B cell (primary cell): Measurements from ENCODE around the gene NLRP11. TPM values are rescaled to one million over a fixed set of nuclear protein-coding genes. Genes with fewer than 3 reads are reported as not detected.

Experiments
- ATAC-seq: fragments of 200-7000 bp; cut with Tn5 transposase; one replicate; pipeline ENCODE4 v1.10.0; 2021; ENCODE audit warnings: low read depth, mild to moderate bottlenecking, moderate number of reproducible peaks, moderate library complexity
- CTCF ChIA-PET: fragments of 350-600 bp; sonication (Branson Sonifier 250); formaldehyde crosslinking; loops from one replicate; lab custom pipeline; 2021; ENCODE audit warnings: antibody characterized with exemption, inconsistent platforms; lab: Charles Lee
- POLR2A ChIA-PET: fragments of 350-600 bp; sonication (Branson Sonifier 250); formaldehyde crosslinking; loops from one replicate; lab custom pipeline; 2021; ENCODE audit warnings: antibody characterized with exemption; lab: Charles Lee
- DNase-seq: peaks from one replicate; pipeline ENCODE4 v3.0.0; 2013
- H2AFZ ChIP-seq: 2 replicates; pipeline ENCODE4 v1.6.1; 2012; ENCODE audit warnings: mild to moderate bottlenecking, low read depth, low read length; ENCODE audit not compliant: insufficient read depth, poor library complexity, severe bottlenecking
- H3K27ac ChIP-seq, 2 donors: 1 replicate in 1 of 2; 2 replicates in 1 of 2; pipeline ENCODE4 v1.5.1; 2012 to 2013; ENCODE audit warnings: low read length in 2 of 2, mild to moderate bottlenecking in 2 of 2, moderate library complexity in 1 of 2
- H3K27me3 ChIP-seq, 4 experiments: fragments of 200-600 bp in 1 of 4; sonication (generic) in 1 of 4; replicated peaks in 1 of 4; 1 replicate in 2 of 4; 2 replicates in 2 of 4; pipeline versions ENCODE4 v1.6.1 to v1.7.0; 2013 to 2016; ENCODE audit warnings: low read length in 3 of 4, mild to moderate bottlenecking in 2 of 4, mixed read lengths in 1 of 4, moderate library complexity in 1 of 4; ENCODE audit not compliant: insufficient read depth in 4 of 4, control insufficient read depth in 3 of 4; ENCODE audit errors: control extremely low read depth in 1 of 4
- H3K36me3 ChIP-seq, 2 experiments: replicated peaks in 1 of 2; 1 replicate in 1 of 2; 2 replicates in 1 of 2; pipeline versions ENCODE4 v1.6.1 to v1.7.1; 2013; ENCODE audit warnings: low read length in 1 of 2; ENCODE audit not compliant: insufficient read depth in 2 of 2, control insufficient read depth in 1 of 2; ENCODE audit errors: control extremely low read depth in 1 of 2, extremely low read depth in 1 of 2
- H3K4me1 ChIP-seq, 2 donors: fragments of 200-600 bp in 1 of 2; sonication (generic) in 1 of 2; 1 replicate in 1 of 2; 2 replicates in 1 of 2; pipeline versions ENCODE4 v1.5.1 to v1.6.1; 2013 to 2017; ENCODE audit warnings: low read length in 2 of 2; ENCODE audit not compliant: control insufficient read depth in 2 of 2, insufficient read depth in 2 of 2
- H3K4me2 ChIP-seq: replicated peaks from 2 replicates; pipeline ENCODE3; 2012; ENCODE audit warnings: mild to moderate bottlenecking, low read depth, low read length; ENCODE audit not compliant: poor library complexity, severe bottlenecking
- H3K4me3 ChIP-seq, 5 experiments: fragments of 200-600 bp in 1 of 5; sonication (generic) in 1 of 5; 1 replicate in 3 of 5; 2 replicates in 2 of 5; pipeline versions ENCODE4 v1.5.1 to v1.7.0; 2011 to 2016; ENCODE audit warnings: low read length in 4 of 5, mild to moderate bottlenecking in 4 of 5, low read depth in 2 of 5, control low read depth in 1 of 5, moderate library complexity in 1 of 5; ENCODE audit not compliant: insufficient read depth in 1 of 5; ENCODE audit errors: control extremely low read depth in 1 of 5, extremely low read depth in 1 of 5
- H3K79me2 ChIP-seq: fragments of 200-600 bp; sonication (generic); one replicate; pipeline ENCODE4 v1.6.0; 2016; ENCODE audit warnings: low read length; ENCODE audit not compliant: control insufficient read depth, insufficient read depth
- H3K9ac ChIP-seq: fragments of 200-600 bp; sonication (generic); 2 replicates; pipeline ENCODE4 v1.6.1; 2017; ENCODE audit warnings: mild to moderate bottlenecking, low read length, moderate library complexity
- H3K9me3 ChIP-seq, 3 donors: one replicate each; pipeline versions ENCODE4 v1.6.1 to v1.7.1; 2013; ENCODE audit warnings: low read length in 2 of 3; ENCODE audit not compliant: control insufficient read depth in 2 of 3, insufficient read depth in 1 of 3; ENCODE audit errors: control extremely low read depth in 1 of 3
- H4K20me1 ChIP-seq: 2 replicates; pipeline ENCODE4 v1.6.0; 2012; ENCODE audit warnings: mild to moderate bottlenecking, low read length; ENCODE audit not compliant: insufficient read depth, control insufficient read depth, poor library complexity, severe bottlenecking
- H3K27ac Mint-ChIP-seq: one replicate; pipeline ENCODE4 v1.8.0; 2021; ENCODE audit warnings: mixed read lengths
- H3K27me3 Mint-ChIP-seq: one replicate; pipeline ENCODE4 v1.8.0; 2021; ENCODE audit warnings: mixed read lengths
- H3K4me1 Mint-ChIP-seq: one replicate; pipeline ENCODE4 v1.8.0; 2021; ENCODE audit warnings: mixed read lengths
- H3K4me3 Mint-ChIP-seq: one replicate; pipeline ENCODE4 v1.8.0; 2021; ENCODE audit warnings: mixed read lengths
- H3K9me3 Mint-ChIP-seq: one replicate; pipeline ENCODE4 v1.8.0; 2022; ENCODE audit warnings: mixed read lengths; ENCODE audit not compliant: insufficient read depth
- CTCF ChIP-seq: fragments of 200-600 bp; IDR thresholded peaks from one replicate; pipeline ENCODE4 v1.8.0; 2022; ENCODE audit warnings: antibody characterized with exemption, mild to moderate bottlenecking
- EZH2 ChIP-seq: IDR thresholded peaks from 2 replicates; pipeline ENCODE4 v1.6.1; 2012; ENCODE audit warnings: borderline replicate concordance, low read depth, mild to moderate bottlenecking, moderate library complexity, low read length; ENCODE audit not compliant: insufficient read depth, poor library complexity, severe bottlenecking
- WGBS: methylation state at CpG from one replicate; pipeline ENCODE4 v1.1.5; 2013; ENCODE audit warnings: missing lambda C conversion rate; ENCODE audit not compliant: insufficient coverage; 5-methylcytosine and 5-hydroxymethylcytosine counted together
- intact Hi-C: fragments of 100-400 bp; cut with micrococcal nuclease; formaldehyde crosslinking; loops from one replicate; pipeline ENCODE4 v1.10.0; 2022
- polyA plus RNA-seq: library from polyadenylated mRNA; depleted of rRNA; stranded (reverse); fragments of >200 nt; gene quantifications from 2 replicates; pipeline ENCODE4 v1.2.3, GENCODE V29; 2012
- total RNA-seq, 2 donors: library from RNA; stranded (reverse); fragments of 120-200 nt in 1 of 2; gene quantifications; 1 replicate in 1 of 2; 2 replicates in 1 of 2; pipeline versions ENCODE4 v1.2.3 to v1.2.4, GENCODE V29; 2013 to 2022

Gene NLRP11
- total and polyA plus RNA-seq, 2 donors (not counting 1 experiment from before 2014, with no cell fraction given): 0.24 TPM; not detected in 1

DNA sequence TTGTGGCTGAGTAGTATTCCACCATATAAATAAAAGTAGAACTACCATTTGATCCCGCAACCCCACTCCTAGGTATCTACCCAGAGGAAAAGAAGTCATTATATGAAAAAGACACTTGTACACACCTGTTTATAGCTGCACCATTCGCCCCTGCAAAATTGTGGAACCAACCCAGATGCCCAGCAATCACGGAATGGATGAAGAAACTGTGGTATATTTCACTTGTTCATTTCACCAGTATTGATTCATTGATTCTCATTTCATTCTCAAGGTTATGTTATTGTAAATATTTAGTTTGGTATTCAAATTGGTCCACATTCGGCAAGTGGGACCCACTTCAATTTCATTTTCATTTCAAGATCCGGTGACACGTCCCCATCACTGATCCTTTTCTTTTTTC, 81.1 kb downstream of the NLRP11 start:
- Histone ChIP-seq H3K27ac (no peak overlapping the region), H3K79me2 (no peaks in the 10 kb centered on the region), H3K9me3 (no peaks in the 10 kb centered on the region), H3K36me3 (no peaks in the 10 kb centered on the region), H3K4me2 (no peak overlapping the region), H3K27me3 (peaks cover 0 to 3% (median 0%) of the 10 kb centered on the region in 4 experiments), H3K4me3 (no peak overlapping the region), H3K9ac (no peak overlapping the region), H2AFZ (no peak overlapping the region), H4K20me1 (no peaks in the 10 kb centered on the region), H3K4me1 (no peaks in the 10 kb centered on the region)
- ChIA-PET POLR2A (no interaction called here), CTCF (interaction anchor here (0.9 kb wide), 1 partner anchor 462 kb away, joined by 4 read pairs; no protein-coding TSS in a partner anchor)
- Mint-ChIP-seq H3K4me1 (no peaks in the 10 kb centered on the region), H3K9me3 (no peaks in the 10 kb centered on the region), H3K27me3 (peaks cover 17% of the 10 kb centered on the region), H3K4me3 (no peak overlapping the region), H3K27ac (no peak overlapping the region)
- intact Hi-C loops: no loop called here
- no CpG with 5 or more reads among the region's 6 CpGs for WGBS
- TF ChIP-seq EZH2 (no peak), CTCF (no peak)
- no peak for ATAC-seq
- no peak for DNase-seq

- H3K36me3 ChIP-seq: no peaks in the 10 kb centered on the region
- no peaks in the 10 kb centered on the region for H3K79me2 ChIP-seq
- no peak within 1 kb of the TSS for H3K9ac ChIP-seq
- H3K9me3 ChIP-seq: peaks cover 0 to 2% (median 0%) of the 10 kb centered on the region in 3 donors
- DNase-seq (no peak), ATAC-seq (no peak)
- H3K4me1 ChIP-seq: no peaks in the 10 kb centered on the region
- no peaks in the 10 kb centered on the region for H4K20me1 ChIP-seq
- H3K4me2 ChIP-seq: no peak within 1 kb of the TSS
- H3K27ac Mint-ChIP-seq: no peak within 1 kb of the TSS
- CTCF ChIA-PET: no interaction called here
- POLR2A ChIA-PET: no interaction called here
- H3K4me3 Mint-ChIP-seq: no peak within 1 kb of the TSS
- no peaks in the 10 kb centered on the region for H3K27me3 ChIP-seq
- no peak for TF ChIP-seq CTCF
- no peak for TF ChIP-seq EZH2
- no peaks in the 10 kb centered on the region for H3K9me3 Mint-ChIP-seq
- no peak within 1 kb of the TSS for H3K4me3 ChIP-seq
- H2AFZ ChIP-seq: no peak within 1 kb of the TSS
- H3K27ac ChIP-seq: no peak within 1 kb of the TSS
- intact Hi-C loops: no loop called here
- no peaks in the 10 kb centered on the region for H3K4me1 Mint-ChIP-seq
- H3K27me3 Mint-ChIP-seq: no peaks in the 10 kb centered on the region
- WGBS: no CpG with 5 or more reads among the region's 3 CpGs
Measured at GRCh38 chr19:55738302-55738701, 93.5 kb downstream of the NLRP11 start, which contains the start of gene NLRP9. Gene NLRP9, minus strand, starts transcription at chr19:55738402. Its CDS starts 28 bp downstream, at chr19:55738374.

Other genes with a start within 250 kb of the NLRP11 start
- gene FIZ1, start 232.5 kb downstream of the NLRP11 start, total RNA-seq: 21.4 and 26.4 TPM in 2 replicates
- 7.4 and 8.0 TPM in 2 replicates for gene FIZ1, start 232.5 kb downstream of the NLRP11 start, polyA plus RNA-seq
- gene ZNF524, start 231.7 kb downstream of the NLRP11 start, total RNA-seq: 21.2 and 23.8 TPM in 2 replicates
- gene ZNF524, start 231.7 kb downstream of the NLRP11 start, polyA plus RNA-seq: 18.0 and 27.4 TPM in 2 replicates
- gene ZNF865, start 226.4 kb downstream of the NLRP11 start, total RNA-seq: 22.7 TPM in 2 replicates
- 9.9 and 11.3 TPM in 2 replicates for gene ZNF865, start 226.4 kb downstream of the NLRP11 start, polyA plus RNA-seq
- gene ZNF784, start 207.4 kb downstream of the NLRP11 start, total RNA-seq: 9.7 and 11.5 TPM in 2 replicates
- 9.2 and 13.3 TPM in 2 replicates for gene ZNF784, start 207.4 kb downstream of the NLRP11 start, polyA plus RNA-seq
- gene ZNF580, start 191.0 kb downstream of the NLRP11 start, total RNA-seq: 101 and 126 TPM in 2 replicates
- 69.8 and 105 TPM in 2 replicates for gene ZNF580, start 191.0 kb downstream of the NLRP11 start, polyA plus RNA-seq
- 47.3 and 51.3 TPM in 2 replicates for gene ZNF581, start 188.3 kb downstream of the NLRP11 start, total RNA-seq
- gene ZNF581, start 188.3 kb downstream of the NLRP11 start, polyA plus RNA-seq: 38.6 and 48.2 TPM in 2 replicates
- gene CCDC106, start 183.8 kb downstream of the NLRP11 start, total RNA-seq: 25.2 and 28.3 TPM in 2 replicates
- gene CCDC106, start 183.8 kb downstream of the NLRP11 start, polyA plus RNA-seq: 52.1 and 54.5 TPM in 2 replicates
- gene U2AF2, start 177.0 kb downstream of the NLRP11 start, total RNA-seq: 275 and 278 TPM in 2 replicates
- gene U2AF2, start 177.0 kb downstream of the NLRP11 start, polyA plus RNA-seq: 275 and 300 TPM in 2 replicates
- gene EPN1, start 156.8 kb downstream of the NLRP11 start, total RNA-seq: 63.8 and 63.9 TPM in 2 replicates
- 52.3 and 54.4 TPM in 2 replicates for gene EPN1, start 156.8 kb downstream of the NLRP11 start, polyA plus RNA-seq
- gene NLRP9, start 93.6 kb downstream of the NLRP11 start, total RNA-seq: not detected in 2 replicates
- not detected in 2 replicates for gene NLRP9, start 93.6 kb downstream of the NLRP11 start, polyA plus RNA-seq
- gene RFPL4A, start 72.9 kb downstream of the NLRP11 start, total RNA-seq: not detected in 2 replicates
- not detected in 2 replicates for gene RFPL4A, start 72.9 kb downstream of the NLRP11 start, polyA plus RNA-seq
- not detected in 2 replicates for gene RFPL4AL1, start 62.9 kb downstream of the NLRP11 start, total RNA-seq
- not detected in 2 replicates for gene RFPL4AL1, start 62.9 kb downstream of the NLRP11 start, polyA plus RNA-seq
- gene NLRP4, start 4.5 kb upstream of the NLRP11 start, total RNA-seq: 0.15 and 0.19 TPM in 2 replicates
- 0.45 and 1.3 TPM in 2 replicates for gene NLRP4, start 4.5 kb upstream of the NLRP11 start, polyA plus RNA-seq
- gene NLRP13, start 100.3 kb upstream of the NLRP11 start, total RNA-seq: not detected in 2 replicates
- not detected in 2 replicates for gene NLRP13, start 100.3 kb upstream of the NLRP11 start, polyA plus RNA-seq
- gene NLRP8, start 115.8 kb upstream of the NLRP11 start, total RNA-seq: not detected in 2 replicates
- not detected in 2 replicates for gene NLRP8, start 115.8 kb upstream of the NLRP11 start, polyA plus RNA-seq
- not detected in 2 replicates for gene NLRP5, start 154.8 kb upstream of the NLRP11 start, total RNA-seq
- gene NLRP5, start 154.8 kb upstream of the NLRP11 start, polyA plus RNA-seq: not detected in 2 replicates